HG03439 (cell line): ENCODE data around the gene UCK2.

Source experiments
- ATAC-seq: cut with Tn5 transposase; IDR thresholded peaks from one replicate; pipeline ENCODE4 v1.9.1; 2021; ENCODE audit warnings: mild to moderate bottlenecking, moderate library complexity; ENCODE audit not compliant: unreplicated experiment

Gene UCK2

GRCh38 chr1:165897326-165898303, 70.2 kb downstream of the UCK2 start:
- no peak for ATAC-seq

DNA sequence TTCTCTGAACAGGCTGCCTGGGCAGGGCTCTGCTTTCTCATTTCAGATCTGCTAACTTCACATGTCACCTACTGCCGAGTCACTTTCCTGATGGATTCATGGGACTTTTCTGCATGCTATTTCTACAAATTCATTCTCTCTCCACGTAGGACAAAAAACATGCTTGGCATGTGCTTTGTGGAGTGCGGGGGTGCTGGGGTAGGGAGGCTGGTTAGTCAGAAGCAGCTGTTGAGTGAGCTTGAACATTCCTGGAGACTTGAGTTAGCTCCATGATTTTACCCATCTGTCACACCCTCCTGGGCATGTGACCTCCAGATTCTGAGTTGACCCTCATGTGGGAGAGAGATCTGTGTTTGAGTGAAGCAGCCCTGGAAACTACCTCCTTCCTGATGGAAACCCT, 71.4 kb downstream of the UCK2 start:
- no peak for ATAC-seq

GRCh38 chr1:165899461-165899941, 72.1 kb downstream of the UCK2 start:
- no peak for ATAC-seq

- ATAC-seq: no peak
Measured at GRCh38 chr1:165900576-165901380, 73.4 kb downstream of the UCK2 start.

- ATAC-seq: no peak
Measured at GRCh38 chr1:165902565-165902964, 75.2 kb downstream of the UCK2 start.

DNA sequence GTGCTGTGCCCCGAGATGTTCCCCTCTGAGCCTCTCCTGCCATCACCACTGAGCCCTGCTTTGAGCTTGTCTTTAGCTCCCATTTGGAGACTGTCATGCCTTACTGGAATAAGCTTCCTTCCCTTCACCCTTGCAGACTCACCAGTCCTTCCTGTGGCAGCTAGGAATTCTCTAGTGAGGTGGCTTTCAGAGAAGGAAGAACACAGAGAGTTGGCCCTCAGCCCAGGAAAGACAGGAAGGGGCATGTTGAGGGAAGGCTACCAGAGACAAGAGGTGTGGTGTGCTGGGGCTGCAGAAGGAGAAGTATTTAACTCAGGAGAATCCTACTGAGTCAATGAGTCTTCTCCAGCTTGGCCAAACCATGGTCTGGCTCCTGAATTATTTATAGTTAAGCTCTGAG, 76.3 kb downstream of the UCK2 start:
- no peak for ATAC-seq

- ATAC-seq: no peak
Measured at GRCh38 chr1:165904948-165905347, 77.5 kb downstream of the UCK2 start.

GRCh38 chr1:165905853-165906252, 78.4 kb downstream of the UCK2 start:
- ATAC-seq: no peak

GRCh38 chr1:165907256-165907857, 79.9 kb downstream of the UCK2 start:
- no peak for ATAC-seq

DNA sequence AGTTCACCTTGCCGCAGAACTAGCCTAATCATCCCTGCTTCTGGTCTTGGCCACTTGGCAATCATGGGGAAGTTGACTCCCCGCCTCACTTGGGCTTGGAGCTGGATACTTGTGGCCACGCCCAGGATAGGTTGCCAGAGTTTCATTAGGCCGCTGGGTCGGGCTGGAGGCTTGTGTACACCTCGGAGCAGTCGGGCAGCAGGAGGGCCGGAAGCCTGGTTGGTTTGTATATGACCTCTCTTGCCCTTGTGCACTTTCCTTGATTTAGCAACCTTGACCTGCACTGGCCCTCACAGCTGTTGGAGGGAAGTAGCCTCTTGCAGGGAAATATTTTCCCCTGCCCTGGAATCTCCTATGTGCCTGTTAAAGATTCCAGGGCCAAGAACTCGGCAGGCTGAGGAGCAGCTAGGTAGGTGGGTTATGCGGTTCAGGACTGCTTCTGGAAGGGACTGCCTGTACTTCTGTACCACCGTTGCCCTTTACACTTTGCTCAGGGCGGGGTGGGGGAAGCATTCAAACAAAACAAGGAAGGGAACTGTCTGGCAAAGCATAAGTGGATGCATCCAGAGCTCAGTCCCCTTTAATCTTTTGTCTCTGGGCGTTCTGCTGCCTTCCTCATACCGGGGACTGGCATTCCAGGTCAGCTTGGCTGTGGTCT, 83.5 kb downstream of the UCK2 start:
- no peak for ATAC-seq

DNA sequence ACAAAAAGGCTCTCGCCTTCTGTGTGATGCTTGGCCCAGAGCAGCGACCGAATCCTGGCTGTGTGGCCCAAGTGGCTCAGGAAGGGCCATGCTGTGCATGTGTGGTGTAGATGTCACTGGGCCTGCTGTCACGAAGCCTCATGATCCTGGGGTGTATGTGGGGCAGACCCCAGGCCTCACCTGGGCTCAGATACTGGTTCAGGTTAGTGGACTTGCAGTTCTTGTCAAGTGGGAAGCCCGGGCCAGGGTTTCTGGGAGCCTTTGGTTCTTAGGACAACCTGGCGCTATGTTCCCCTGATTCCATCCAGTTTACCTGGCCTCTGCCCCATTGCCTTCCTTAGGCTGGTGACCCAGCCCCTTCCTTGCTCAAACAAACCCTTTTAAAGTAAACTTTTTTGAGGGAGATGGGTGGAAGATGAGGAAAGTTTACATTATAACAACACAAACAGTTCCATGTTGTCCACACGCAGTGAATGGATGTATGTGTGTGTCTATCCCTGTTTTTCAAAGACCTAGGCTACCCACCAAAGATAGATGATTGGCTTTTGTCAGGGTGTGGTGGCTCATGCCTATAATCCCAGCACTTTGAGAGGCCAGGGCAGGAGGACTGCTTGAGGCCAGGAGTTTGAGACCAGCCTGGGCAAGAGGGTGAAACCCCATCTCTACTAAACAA, 84.3 kb downstream of the UCK2 start:
- ATAC-seq: no peak

- no peak for ATAC-seq
Measured at GRCh38 chr1:165912638-165913037, 85.2 kb downstream of the UCK2 start.

DNA sequence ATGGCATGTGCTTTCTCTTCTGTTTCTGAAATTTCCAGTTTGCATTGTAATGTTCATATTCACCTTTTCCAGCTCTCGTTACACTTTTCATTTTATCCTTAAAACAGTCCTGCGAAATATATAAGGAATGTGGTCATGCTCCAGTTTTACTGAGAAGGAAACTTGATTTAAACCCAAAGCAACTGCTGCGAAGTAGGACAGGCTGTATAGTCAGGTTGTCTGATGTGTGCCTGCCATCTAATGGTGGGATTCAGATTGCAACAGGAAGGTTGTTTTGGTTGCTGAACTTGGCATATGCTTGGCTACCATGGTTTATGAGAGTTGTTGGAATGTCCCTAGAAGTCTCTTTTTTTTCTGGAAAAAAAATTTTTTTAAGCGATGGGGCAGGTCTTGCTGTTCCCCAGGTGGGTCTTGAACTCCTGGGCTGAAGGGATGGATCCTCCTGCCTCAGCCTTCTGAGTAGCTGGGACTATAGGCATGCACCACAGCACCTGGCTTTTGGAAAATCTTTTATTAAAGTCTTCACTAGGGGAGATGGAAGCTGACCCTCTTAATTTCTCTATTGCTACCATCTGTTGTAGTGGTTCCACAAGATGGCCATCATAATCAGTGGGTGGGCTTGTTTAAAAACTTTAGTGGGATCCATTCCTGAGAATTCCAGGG, 86.9 kb downstream of the UCK2 start:
- peak; percentile 85 for ATAC-seq

- ATAC-seq: no peak
Measured at GRCh38 chr1:165915480-165915879, 88.1 kb downstream of the UCK2 start.

DNA sequence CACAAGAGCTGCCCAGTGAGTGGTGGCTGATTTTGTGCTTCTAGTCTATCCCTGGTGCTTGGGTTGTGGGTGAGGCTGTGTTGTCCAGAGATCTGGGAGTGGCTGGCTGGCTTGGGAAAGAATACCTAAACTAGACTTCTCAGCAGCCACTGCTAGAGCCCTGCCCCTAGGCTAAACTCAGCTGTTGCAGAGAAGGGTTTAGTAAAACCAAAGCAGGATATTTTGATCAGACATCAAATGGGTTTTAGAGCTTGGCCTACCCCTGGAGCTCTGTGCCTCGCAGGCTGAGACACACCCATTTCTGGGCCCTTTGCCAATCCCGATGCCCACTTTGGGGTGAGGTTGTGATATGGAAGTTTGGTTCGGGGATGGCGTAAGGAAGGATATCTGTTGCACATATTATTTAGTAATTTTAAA, 88.5 kb downstream of the UCK2 start:
- ATAC-seq: no peak

GRCh38 chr1:165917166-165917565, 89.8 kb downstream of the UCK2 start:
- ATAC-seq: no peak

DNA sequence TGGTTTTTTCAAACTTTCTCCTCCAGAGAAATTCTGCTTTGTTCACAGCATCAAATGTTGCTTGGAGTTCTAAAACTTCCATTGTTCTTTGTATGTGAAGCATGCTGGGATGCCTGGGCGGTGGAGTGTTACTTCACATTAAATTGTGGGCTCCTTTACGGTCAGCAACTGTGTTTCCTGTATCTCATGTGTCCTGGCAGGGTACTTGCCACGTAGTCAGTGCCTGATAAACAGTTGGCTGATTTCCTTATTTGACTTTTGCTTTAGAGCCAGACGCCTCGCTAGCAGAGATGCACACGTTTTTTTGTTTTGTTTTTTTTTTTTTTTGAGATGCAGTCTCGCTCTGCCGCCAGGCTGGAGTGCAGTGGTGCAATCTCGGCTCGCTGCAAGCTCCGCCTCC, 96.7 kb downstream of the UCK2 start:
- ATAC-seq: no peak

- no peak for ATAC-seq
Measured at GRCh38 chr1:165925498-165926079, 98.2 kb downstream of the UCK2 start.

GRCh38 chr1:165927169-165927568, 99.8 kb downstream of the UCK2 start:
- peak; percentile 62 for ATAC-seq
